GM12875 (cell line): ENCODE measurements around the gene THSD4.

ENCODE experiments used
- H3K4me3 ChIP-seq: one replicate; pipeline ENCODE4 v1.5.1; 2011; ENCODE audit warnings: low read depth, low read length, control low read depth
- CTCF ChIP-seq: IDR thresholded peaks from 2 replicates; pipeline ENCODE4 v1.5.1; 2011; ENCODE audit warnings: low read depth, mild to moderate bottlenecking, control low read depth, inconsistent platforms, low read length, moderate library complexity, borderline replicate concordance; ENCODE audit not compliant: insufficient read depth

Gene THSD4

GRCh38 chr15:71730277-71731144 lies 615.2 kb downstream of the THSD4 start:
- H3K4me3 ChIP-seq = no peak overlapping the region
- TF ChIP-seq CTCF = peak; percentile 74

GRCh38 chr15:71732636-71733035 lies 617.4 kb downstream of the THSD4 start:
- no peak overlapping the region for H3K4me3 ChIP-seq
- TF ChIP-seq CTCF = no peak

- TF ChIP-seq CTCF = no peak
Measured at GRCh38 chr15:71733122-71733521, 617.9 kb downstream of the THSD4 start.

GRCh38 chr15:71734709-71735384 lies 619.6 kb downstream of the THSD4 start:
- H3K4me3 ChIP-seq = no peak overlapping the region
- no peak for TF ChIP-seq CTCF

More at GRCh38 chr15:71733122-71733521, 617.9 kb downstream of the THSD4 start:
- H3K4me3 ChIP-seq = no peak overlapping the region

GRCh38 chr15:71735385-71735757 lies 620.1 kb downstream of the THSD4 start:
- TF ChIP-seq CTCF = no peak
- H3K4me3 ChIP-seq = no peak overlapping the region

- TF ChIP-seq CTCF = no peak
- H3K4me3 ChIP-seq = no peak overlapping the region
Measured at GRCh38 chr15:71736286-71736947, 621.1 kb downstream of the THSD4 start.

GRCh38 chr15:71737761-71738160 lies 622.5 kb downstream of the THSD4 start:
- no peak for TF ChIP-seq CTCF
- H3K4me3 ChIP-seq = no peak overlapping the region
